K562 (cell line): ENCODE results near the gene ZFAND6.

ENCODE experiments used
- CEBPZ ChIP-seq: fragments of 150-350 bp; IDR thresholded peaks from 2 replicates; pipeline ENCODE4 v1.6.1; 2014; ENCODE audit warnings: low read depth, mild to moderate bottlenecking, low read length, borderline replicate concordance
- CTCF ChIP-seq, 3 experiments: IDR thresholded peaks in 2 of 3; conservative IDR thresholded peaks in 1 of 3; 2 replicates each; pipeline ENCODE4 v1.5.1; 2011 to 2012; ENCODE audit warnings: low read length in 3 of 3, mild to moderate bottlenecking in 3 of 3, control low read depth in 2 of 3, improper control_type of control experiment in 1 of 3, inconsistent platforms in 1 of 3, low read depth in 1 of 3, mixed read lengths in 1 of 3, moderate library complexity in 1 of 3; ENCODE audit not compliant: insufficient read depth in 2 of 3
- EGR1 ChIP-seq: fragments of 450-650 bp; conservative IDR thresholded peaks from 2 replicates; pipeline ENCODE4 v1.6.1; 2017; ENCODE audit warnings: mild to moderate bottlenecking
- EP300 ChIP-seq: IDR thresholded peaks from 2 replicates; pipeline ENCODE4 v1.6.1; 2012; ENCODE audit warnings: low read length, improper control_type of control experiment
- EZH2 ChIP-seq: IDR thresholded peaks from 2 replicates; pipeline ENCODE4 v1.6.1; 2012; ENCODE audit warnings: low read depth, mild to moderate bottlenecking, inconsistent platforms, low read length, borderline replicate concordance
- JUNB ChIP-seq: fragments of 450-650 bp; formaldehyde crosslinking; conservative IDR thresholded peaks from 2 replicates; pipeline ENCODE4 v1.4.0; 2020; ENCODE audit warnings: mild to moderate bottlenecking
- LEF1 ChIP-seq: fragments of 450-650 bp; IDR thresholded peaks from 2 replicates; pipeline ENCODE4 v1.6.1; 2016; ENCODE audit warnings: mild to moderate bottlenecking
- NFIC ChIP-seq: fragments of 450-650 bp; IDR thresholded peaks from 2 replicates; pipeline ENCODE4 v1.6.1; 2017; ENCODE audit warnings: mild to moderate bottlenecking, inconsistent platforms
- POLR2A ChIP-seq: fragments of 450-650 bp; conservative IDR thresholded peaks from 2 replicates; pipeline ENCODE4 v1.6.1; 2016
- POLR2AphosphoS5 ChIP-seq: IDR thresholded peaks from 2 replicates; pipeline ENCODE4 v1.6.1; 2011; ENCODE audit warnings: mild to moderate bottlenecking, low read depth, low read length, moderate library complexity; ENCODE audit not compliant: control insufficient read depth, insufficient read depth
- RBM39 ChIP-seq: fragments of 200-400 bp; formaldehyde crosslinking; optimal IDR thresholded peaks from 2 replicates; pipeline ENCODE3; 2018; ENCODE audit warnings: low read depth, low read length
- SRF ChIP-seq, 2 experiments: fragments of 250-450, 450-650 bp in 1 of 2; sonication (Bioruptor Pico) in 1 of 2; sonication (generic) in 1 of 2; formaldehyde crosslinking; IDR thresholded peaks; 2 replicates each; pipeline versions ENCODE4 v1.5.0 to v1.5.1; 2020 to 2022; ENCODE audit warnings: mild to moderate bottlenecking in 1 of 2, missing genetic modification reagents in 1 of 2
- TAF7 ChIP-seq: fragments of 450-650 bp; IDR thresholded peaks from 2 replicates; pipeline ENCODE4 v1.6.1; 2016; ENCODE audit warnings: missing genetic modification characterization, missing compliant biosample characterization
- ZNF124 ChIP-seq: sonication (generic); formaldehyde crosslinking; IDR thresholded peaks from 2 replicates; pipeline ENCODE4 v1.8.1; 2022; ENCODE audit warnings: missing genetic modification reagents

GRCh38 chr15:80011596-80011995 is 47.9 kb upstream of the ZFAND6 start:
- no peak for TF ChIP-seq EZH2
- no peak for TF ChIP-seq ZNF124 (CRISPR knock-in tag)
- no peak for TF ChIP-seq JUNB (CRISPR knock-in tag)
- no peak for TF ChIP-seq CEBPZ
- no peak for TF ChIP-seq NFIC
- TF ChIP-seq EP300, result no peak
- no peak for TF ChIP-seq RBM39
- no peak for TF ChIP-seq SRF (CRISPR knock-in tag; IDR thresholded peaks at IDR 0.05)
- no peak for TF ChIP-seq LEF1
- TF ChIP-seq CTCF (IDR thresholded peaks at IDR 0.05 in 2 of 3, conservative IDR thresholded peaks at IDR 0.05 in 1 of 3; ENCODE audit: insufficient read depth in 2 of 3, low read depth in 1 of 3, low read length in 3 of 3), result no peak
- TF ChIP-seq EGR1, result no peak
- TF ChIP-seq POLR2AphosphoS5, result no peak
- no peak for TF ChIP-seq TAF7 (tag)
- TF ChIP-seq POLR2A, result no peak
